Embryonic facial prominence (tissue), 1 donor: ENCODE results near the gene TAF11L14.
"Not testable (repeated sequence)": the region's sequence is repeated elsewhere in the genome, so short reads cannot be mapped to it uniquely, and the experiment has no call there.

Source experiments
- DNase-seq: peaks from one replicate; pipeline ENCODE4 v3.0.0-alpha.2; 2016; ENCODE audit errors: extremely low spot score

The TAF11L14 gene

DNA sequence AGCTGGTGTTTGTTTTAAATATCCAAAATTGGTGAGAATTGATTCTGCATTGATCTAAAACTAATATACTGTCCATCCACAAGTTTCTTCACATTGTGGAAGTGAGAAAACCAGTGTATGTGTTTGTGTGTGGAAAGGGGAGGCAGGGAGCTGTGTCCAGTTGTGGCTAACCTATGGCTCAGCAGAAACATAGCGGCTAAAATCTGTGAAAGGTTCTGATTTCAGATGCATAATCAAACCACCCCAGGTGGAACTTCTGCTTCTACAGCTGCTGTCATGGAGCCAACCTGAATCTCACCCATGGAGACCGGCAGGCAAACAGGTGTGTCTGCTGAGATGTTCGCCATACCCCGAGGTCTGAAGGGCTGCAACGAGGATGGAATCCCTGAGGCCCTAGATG is at the start of gene TAF11L14:
TSS of gene TAF11L14 (plus strand) at position 301 of the 400 bp plus-strand sequence.
- DNase-seq = no peak

DNA sequence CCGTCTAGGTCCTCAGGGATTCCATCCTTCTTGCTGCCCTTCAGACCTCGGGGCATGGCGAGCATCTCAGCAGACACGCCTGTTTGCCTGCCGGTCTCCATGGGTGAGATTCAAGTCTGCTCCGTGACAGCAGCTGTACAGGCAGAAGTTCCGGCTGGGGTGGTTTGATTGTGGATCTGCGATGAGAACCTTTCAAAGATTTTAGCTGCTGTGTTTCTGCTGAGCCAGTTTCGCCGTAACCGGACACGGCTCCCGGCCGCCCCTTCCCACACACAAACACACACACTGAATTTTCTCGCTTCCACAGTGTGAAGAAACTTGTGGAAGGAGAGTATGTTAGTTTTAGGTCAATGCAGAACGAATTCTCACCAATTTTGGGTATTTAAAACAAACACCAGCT is 48.6 kb upstream of the TAF11L14 start, which contains the start of gene TAF11L7:
TSS of gene TAF11L7 (minus strand) at position 101 of the 400 bp plus-strand sequence.
- not testable (repeated sequence) for DNase-seq

DNA sequence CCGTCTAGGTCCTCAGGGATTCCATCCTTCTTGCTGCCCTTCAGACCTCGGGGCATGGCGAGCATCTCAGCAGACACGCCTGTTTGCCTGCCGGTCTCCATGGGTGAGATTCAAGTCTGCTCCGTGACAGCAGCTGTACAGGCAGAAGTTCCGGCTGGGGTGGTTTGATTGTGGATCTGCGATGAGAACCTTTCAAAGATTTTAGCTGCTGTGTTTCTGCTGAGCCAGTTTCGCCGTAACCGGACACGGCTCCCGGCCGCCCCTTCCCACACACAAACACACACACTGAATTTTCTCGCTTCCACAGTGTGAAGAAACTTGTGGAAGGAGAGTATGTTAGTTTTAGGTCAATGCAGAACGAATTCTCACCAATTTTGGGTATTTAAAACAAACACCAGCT is 43.4 kb upstream of the TAF11L14 start, which contains the start of gene TAF11L8:
TSS of gene TAF11L8 (minus strand) at position 101 of the 400 bp plus-strand sequence.
- not testable (repeated sequence) for DNase-seq

DNA sequence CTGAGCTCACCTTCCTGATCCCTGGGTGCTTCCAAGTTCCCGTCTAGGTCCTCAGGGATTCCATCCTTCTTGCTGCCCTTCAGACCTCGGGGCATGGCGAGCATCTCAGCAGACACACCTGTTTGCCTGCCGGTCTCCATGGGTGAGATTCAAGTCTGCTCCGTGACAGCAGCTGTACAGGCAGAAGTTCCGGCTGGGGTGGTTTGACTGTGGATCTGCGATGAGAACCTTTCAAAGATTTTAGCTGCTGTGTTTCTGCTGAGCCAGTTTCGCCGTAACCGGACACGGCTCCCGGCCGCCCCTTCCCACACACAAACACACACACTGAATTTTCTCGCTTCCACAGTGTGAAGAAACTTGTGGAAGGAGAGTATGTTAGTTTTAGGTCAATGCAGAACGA is 40.0 kb upstream of the TAF11L14 start, which contains the start of gene TAF11L9:
TSS of gene TAF11L9 (minus strand) at position 140 of the 400 bp plus-strand sequence.
- DNase-seq = not testable (repeated sequence)

DNA sequence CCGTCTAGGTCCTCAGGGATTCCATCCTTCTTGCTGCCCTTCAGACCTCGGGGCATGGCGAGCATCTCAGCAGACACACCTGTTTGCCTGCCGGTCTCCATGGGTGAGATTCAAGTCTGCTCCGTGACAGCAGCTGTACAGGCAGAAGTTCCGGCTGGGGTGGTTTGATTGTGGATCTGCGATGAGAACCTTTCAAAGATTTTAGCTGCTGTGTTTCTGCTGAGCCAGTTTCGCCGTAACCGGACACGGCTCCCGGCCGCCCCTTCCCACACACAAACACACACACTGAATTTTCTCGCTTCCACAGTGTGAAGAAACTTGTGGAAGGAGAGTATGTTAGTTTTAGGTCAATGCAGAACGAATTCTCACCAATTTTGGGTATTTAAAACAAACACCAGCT is 36.5 kb upstream of the TAF11L14 start, which contains the start of gene TAF11L10:
TSS of gene TAF11L10 (minus strand) at position 101 of the 400 bp plus-strand sequence.
- not testable (repeated sequence) for DNase-seq

DNA sequence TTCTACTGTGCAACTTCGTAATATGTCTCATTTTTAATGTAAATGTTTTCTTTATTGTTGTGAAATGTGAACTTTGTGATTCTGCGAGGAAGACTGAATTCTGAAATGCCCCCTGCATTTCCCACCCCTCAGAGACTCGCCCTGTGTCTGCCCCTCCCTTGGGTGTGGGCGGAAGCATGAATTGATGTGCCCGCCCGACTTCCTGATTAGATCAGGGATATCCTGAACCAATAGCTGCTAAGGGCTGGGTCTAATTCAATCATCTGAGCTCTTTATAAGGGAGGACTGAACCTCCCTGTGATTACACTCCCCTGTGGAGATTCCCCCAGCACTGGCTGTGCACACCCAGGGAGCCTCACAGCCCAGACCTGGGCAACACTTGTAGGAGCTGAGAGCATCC is 30.4 kb upstream of the TAF11L14 start, which contains the start of gene TAF11L11:
TSS of gene TAF11L11 (plus strand) at position 304 of the 400 bp plus-strand sequence.
- DNase-seq = not testable (repeated sequence)

DNA sequence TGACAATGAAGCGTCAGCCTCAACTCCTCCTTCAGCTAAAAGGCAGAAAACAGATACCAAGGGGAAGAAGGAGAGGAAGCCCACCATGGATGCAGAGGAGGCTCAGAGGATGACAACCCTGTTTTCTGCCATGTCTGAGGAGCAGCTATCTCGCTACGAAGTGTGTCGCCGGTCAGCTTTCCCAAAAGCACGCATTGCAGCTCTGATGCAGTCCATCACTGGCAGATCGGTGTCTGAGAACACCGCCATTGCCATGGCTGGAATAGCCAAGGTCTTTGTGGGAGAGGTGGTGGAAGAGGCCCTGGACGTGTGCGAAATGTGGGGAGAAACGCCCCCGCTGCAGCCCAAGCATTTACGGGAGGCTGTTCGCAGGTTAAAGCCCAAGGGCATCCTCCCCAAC is 29.3 kb upstream of the TAF11L14 start:
- DNase-seq = no peak

DNA sequence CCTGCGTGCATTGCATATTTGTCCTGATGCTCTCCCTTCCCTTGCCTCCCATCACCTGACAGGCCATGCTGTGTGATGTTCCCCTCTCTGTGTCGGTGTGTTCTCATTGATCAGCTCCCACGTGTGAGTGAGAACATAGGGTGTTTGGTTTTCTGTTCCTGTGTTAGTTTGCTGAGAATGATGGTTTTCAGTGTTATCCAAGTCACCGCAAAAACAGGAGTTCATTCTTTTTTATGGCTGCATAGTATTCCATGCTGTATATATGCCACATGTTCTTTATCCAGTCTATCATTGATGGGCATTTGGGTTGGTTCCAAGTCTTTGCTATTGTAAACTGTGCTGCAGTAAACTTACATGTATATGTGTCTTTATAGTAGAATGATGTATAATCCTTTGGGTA is 26.8 kb upstream of the TAF11L14 start:
- not testable (repeated sequence) for DNase-seq

DNA sequence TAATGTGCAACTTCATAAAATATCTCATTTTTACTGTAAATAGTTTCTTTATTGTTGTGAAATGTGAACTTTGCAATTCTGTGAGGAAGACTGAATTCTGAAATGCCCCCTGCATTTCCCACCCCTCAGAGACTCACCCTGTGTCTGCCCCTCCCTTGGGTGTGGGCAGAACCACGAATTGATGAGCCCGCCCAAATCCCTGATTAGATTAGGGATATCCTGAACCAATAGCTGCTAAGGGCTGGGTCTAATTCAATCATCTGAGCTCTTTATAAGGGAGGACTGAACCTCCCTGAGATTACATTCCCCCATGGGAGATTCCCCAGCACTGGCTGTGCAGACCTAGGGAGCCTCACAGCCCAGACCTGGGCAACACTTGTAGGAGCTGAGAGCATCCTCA is 24.2 kb upstream of the TAF11L14 start, which contains the start of gene TAF11L12:
TSS of gene TAF11L12 (plus strand) at position 301 of the 400 bp plus-strand sequence.
- not testable (repeated sequence) for DNase-seq

DNA sequence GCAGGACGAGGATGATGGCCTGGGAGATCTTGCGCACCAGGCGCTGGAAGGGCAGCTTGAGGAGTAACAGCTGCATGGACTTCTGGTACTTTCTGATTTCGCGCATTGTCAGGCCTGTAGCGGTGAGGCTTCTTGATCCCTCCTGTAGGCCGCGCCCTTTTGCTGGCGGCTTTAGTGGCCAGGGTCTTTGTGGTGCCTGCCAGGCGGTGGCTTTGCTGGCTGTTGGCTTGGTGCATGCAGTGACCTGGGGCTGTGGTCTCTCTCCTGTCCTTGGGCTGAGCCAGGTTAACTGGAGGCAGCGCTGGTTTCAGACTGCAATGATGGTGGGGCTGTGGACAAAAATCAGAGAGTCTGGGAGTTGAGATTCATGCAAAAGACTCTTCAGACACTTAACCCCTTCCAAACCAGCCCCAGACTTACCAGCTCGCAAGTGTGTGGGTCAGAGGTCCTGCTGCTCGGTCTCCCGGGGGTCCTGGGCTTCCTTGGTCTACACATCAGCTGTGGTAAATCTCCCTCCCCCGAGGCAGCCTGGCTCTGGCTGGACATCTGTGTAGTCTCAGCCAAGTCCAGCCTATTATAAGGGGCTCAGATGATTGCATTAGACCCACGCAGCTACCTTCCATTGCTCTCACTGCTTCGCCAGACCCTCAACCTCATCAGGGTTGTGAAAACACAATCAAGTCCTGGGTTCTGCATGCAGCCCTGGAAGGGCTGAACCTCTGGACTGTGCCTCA is 19.2 kb upstream of the TAF11L14 start:
- DNase-seq = no peak

DNA sequence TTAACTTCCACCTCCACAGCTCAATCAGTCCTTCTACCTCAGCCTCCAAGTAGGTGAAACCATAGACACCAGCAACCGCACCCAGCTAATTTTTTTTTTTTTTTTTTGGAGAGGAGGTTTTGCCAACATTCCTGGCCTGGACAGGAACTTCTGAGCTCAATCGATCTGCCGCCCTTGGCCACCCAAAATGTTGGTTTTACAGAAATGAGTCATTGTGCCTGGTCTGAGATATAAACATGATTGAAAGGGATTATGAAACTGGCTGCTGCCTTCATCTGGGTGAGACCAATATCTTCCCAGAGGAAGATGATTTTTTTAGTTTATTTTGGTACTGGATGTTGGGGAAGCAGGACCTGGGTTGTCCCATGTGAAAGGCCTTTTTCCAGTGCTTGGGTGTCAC is 14.9 kb upstream of the TAF11L14 start:
- no peak for DNase-seq

DNA sequence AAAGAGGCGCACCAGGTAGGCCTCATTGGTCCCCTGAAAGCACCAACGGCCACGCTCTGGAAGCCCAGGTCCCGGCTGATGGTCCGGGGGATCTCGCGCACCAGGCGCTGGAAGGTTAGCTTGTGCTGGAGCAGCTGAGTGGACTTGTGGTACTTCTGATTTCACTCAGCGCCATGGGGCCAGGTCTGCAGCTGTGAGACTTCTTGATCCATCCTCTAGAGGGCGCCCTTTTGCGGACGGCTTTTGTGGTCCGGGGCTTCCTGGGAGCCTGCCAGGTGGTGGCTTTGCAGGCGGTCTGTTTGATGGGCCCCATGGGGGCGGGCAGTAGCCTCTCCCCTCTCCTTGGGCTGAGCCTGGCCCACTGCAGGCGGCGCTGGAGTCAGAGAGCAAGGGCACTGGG is 13.6 kb upstream of the TAF11L14 start:
- no peak for DNase-seq

DNA sequence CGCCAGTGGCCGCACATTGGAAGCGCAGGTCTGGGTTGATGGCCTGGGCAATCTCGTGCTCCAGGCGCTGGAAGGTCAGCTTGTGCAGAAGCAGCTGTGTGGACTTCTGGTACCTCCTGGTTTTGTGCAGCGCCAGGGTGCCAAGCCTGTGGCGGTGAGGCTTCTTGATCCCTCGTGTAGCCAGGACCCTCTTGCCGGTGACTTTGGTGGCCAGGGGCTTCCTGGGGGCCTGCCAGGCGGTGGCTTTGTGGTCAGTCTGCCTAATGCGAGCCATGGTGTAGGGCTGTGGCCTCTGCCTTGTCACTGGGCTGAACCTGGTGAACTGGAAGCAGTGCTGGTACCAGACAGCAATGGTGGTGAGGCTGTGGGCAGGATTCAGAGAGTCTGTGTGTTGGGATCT is 8.6 kb upstream of the TAF11L14 start:
- DNase-seq = no peak

DNA sequence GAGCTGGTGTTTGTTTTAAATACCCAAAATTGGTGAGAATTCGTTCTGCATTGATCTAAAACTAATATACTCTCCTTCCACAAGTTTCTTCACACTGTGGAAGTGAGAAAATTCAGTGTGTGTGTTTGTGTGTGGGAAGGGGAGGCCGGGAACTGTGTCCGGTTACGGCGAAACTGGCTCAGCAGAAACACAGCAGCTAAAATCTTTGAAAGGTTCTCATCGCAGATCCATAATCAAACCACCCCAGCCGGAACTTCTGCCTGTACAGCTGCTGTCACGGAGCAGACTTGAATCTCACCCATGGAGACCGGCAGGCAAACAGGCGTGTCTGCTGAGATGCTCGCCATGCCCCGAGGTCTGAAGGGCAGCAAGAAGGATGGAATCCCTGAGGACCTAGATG is 2.5 kb upstream of the TAF11L14 start, which contains the start of gene TAF11L13:
TSS of gene TAF11L13 (plus strand) at position 301 of the 400 bp plus-strand sequence.
- not testable (repeated sequence) for DNase-seq

DNA sequence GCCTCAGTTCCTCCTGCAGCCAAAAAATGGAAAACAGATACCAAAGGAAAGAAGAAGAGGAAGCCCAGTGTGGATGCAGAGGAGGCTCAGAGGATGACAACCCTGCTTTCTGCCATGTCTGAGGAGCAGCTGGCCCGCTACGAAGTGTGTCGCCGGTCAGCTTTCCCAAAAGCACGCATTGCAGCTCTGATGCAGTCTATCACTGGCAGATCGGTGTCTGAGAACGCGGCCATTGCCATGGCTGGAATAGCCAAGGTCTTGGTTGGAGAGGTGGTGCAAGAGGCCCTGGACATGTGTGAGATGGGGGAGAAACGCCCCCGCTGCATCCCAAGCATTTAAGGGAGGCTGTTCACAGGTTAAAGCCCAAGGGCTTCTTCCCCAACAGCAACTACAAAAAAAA is 15.0 kb downstream of the TAF11L14 start:
- not testable (repeated sequence) for DNase-seq

DNA sequence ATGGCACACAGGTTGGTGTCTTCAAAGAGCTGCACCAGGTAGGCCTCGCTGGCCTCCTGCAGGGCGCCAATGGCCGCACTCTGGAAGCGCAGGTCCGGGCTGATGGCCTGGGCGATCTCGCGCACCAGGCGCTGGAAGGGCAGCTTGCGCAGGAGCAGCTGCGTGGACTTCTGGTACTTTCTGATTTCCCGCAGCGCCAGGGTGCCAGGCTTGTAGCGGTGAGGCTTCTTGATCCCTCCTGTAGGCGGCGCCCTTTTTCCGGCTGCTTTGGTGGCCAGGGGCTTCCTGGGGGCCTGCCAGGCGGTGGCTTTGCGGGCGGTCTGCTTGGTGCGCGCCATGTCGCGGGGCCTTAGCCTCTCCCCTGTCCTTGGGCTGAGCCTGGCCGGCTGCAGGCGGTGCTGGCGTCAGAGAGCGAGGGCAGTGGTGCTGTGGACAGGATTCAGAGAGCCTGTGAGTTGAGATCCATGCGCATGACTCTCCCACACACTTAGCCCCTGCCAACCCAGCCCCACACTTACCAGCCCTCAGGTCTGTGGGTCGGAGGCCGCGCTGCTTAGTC is 21.0 kb downstream of the TAF11L14 start:
- not testable (repeated sequence) for DNase-seq

DNA sequence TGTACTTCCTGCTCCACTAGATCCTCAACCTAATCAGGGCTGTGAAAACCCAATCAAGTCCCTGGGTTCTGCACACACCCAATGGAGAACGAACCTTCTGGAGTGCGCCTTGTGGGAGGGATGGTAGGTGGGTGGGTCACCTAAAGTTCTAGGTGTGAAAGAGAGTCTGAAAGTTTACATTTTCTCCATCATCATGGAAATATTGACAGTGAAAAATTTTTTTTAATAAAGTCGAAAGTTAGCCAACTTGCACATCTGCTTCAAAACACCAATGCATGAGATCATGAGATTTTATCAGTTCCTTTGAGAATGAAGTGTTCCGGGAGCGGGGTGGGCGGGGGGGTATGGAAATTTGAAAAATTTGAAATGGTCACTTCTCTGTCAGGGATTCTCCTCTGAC is 21.7 kb downstream of the TAF11L14 start:
- DNase-seq = no peak

DNA sequence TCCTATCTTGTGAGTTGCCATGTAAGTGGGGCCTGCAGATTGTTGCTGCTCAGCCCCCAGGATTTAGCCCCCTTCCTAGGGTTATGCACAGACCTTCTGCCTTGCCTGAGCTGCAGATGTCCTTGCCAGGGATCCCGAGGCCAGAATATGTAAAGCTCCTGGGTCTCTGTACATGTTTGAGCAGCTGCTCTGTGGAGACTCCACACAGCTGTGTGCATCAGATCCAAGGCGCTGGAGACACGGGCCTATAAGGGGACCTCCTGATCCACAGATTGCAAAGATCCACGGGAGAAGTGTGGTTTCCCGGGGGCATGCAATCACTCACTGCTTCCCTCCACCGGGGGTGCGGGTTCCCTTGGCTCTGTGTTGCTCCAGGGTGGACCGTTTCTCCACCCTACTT is 28.9 kb downstream of the TAF11L14 start:
- DNase-seq = no peak

DNA sequence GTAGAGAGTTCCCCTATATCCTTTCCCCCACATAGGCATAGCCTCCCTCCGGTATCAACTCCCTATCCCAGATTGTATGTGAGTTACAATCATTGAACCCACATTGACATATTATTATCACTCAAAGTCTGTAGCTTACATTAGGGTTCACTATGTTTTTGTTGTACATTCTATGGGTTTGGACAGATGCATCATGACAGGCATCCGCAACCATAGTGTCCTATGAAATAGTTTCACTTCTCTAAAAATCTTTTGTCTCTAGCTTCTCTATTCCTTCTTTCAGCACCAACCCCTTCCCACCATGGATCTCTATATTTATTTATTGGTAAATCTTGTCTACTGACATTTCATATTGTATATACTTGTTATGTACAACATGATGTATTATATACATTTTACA is 31.6 kb downstream of the TAF11L14 start:
- DNase-seq = peak; percentile 1

DNA sequence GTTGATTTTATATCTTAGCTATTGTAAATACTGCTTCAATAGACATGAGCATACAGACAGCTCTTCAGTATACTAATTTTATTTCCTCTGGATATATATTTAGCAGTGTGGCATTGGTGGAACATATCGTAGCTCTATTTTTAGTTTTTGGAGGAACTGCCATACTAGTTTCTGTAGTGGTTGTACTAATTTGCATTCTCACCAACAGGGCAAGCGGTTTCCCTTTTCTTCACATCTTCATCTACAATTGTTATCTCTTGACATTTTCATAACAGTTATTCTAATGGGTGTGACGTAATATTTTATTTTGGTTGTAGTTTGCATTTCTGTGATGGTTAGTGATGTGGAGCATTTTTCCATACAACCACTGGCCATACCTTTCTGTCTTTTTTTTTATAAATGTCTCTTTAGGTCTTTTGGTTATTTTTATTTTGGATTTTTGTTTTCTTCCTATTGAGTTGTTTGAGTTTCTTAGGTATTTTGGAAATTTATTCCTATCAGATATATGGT is 32.5 kb downstream of the TAF11L14 start:
- no peak for DNase-seq

DNA sequence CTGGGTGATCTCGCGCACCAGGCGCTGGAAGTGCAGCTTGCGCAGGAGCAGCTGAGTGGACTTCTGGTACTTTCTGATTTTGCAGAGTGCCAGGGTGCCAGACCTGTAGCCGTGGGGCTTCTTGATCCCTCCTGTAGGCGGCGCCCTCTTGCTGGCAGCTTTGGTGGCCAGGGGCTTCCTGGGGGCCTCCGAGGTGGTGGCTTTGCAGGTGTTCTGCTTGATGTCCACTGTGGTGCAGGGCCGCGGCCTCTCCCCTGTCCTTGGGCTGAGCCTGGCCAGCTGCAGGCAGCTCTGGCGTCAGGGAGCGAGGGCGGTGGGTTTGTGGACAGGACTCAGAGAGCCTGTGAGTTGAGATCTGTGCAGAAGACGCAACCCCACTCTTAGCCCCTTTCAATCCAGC is 36.1 kb downstream of the TAF11L14 start:
- no peak for DNase-seq

DNA sequence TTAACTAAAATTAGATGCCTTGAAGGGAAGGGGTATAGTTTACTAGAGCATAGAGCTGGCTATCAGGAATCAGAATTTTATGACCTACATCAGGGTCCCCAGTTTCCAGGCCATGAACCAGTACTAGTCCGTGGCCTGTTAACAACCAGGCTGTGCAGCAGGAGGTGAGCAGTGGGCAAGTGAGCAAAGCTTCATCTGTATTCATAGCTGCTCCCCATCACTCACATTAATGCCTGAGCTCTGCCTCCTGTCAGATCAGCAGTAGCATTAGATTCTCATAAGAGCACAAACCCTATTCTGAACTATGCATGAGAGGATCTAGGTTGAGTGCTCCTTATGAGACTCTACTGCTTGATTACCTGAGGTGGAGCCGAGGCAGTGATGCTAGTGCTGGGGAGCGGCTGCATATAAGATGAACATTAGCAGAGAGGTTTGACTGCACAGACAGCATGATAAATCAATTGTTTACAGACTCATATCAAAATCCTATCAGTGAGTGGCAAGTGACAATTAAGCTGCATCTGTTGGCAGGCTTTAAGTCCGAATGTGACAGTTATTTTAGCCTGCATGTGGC is 44.6 kb downstream of the TAF11L14 start:
- no peak for DNase-seq
